Medulla oblongata (tissue), 1 donor: ENCODE results near the gene ALKBH7.
A peak's percentile ranks its signal among the peaks of the same experiment; 100 is the strongest.

Source experiments
- DNase-seq: peaks from one replicate; pipeline ENCODE4 v3.0.0-alpha.2; 2015; ENCODE audit errors: extremely low spot score

ALKBH7 gene

GRCh38 chr19:6364353-6364752 is 8.2 kb upstream of the ALKBH7 start:
- no peak for DNase-seq

- peak; percentile 98 for DNase-seq
Observed at GRCh38 chr19:6373096-6373812, 660 bp downstream of the ALKBH7 start.

- DNase-seq: no peak
Observed at GRCh38 chr19:6373813-6374108, 1.2 kb downstream of the ALKBH7 start.

GRCh38 chr19:6374161-6374709 is 1.6 kb downstream of the ALKBH7 start:
- no peak for DNase-seq

- DNase-seq: no peak
Observed at GRCh38 chr19:6374711-6375410, 2.3 kb downstream of the ALKBH7 start.

GRCh38 chr19:6375411-6376010 is 2.9 kb downstream of the ALKBH7 start, which contains the start of gene PSPN:
PSPN (minus strand) TSS chr19:6375933; CDS start chr19:6375849, 84 bp downstream.
- no peak for DNase-seq

GRCh38 chr19:6376512-6377190 is 4.1 kb downstream of the ALKBH7 start:
- DNase-seq: no peak

- DNase-seq: no peak
Observed at GRCh38 chr19:6378041-6378440, 5.4 kb downstream of the ALKBH7 start.

GRCh38 chr19:6378486-6378885 is 5.9 kb downstream of the ALKBH7 start:
- no peak for DNase-seq

GRCh38 chr19:6379744-6380143 is 7.2 kb downstream of the ALKBH7 start:
- DNase-seq: no peak

- no peak for DNase-seq
Observed at GRCh38 chr19:6381030-6381750, 8.6 kb downstream of the ALKBH7 start.

- DNase-seq: no peak
Observed at GRCh38 chr19:6383188-6383587, 10.6 kb downstream of the ALKBH7 start.

GRCh38 chr19:6384381-6384780 is 11.8 kb downstream of the ALKBH7 start:
- no peak for DNase-seq

- DNase-seq: no peak
Observed at GRCh38 chr19:6387372-6387771, 14.8 kb downstream of the ALKBH7 start.

GRCh38 chr19:6392221-6393073 is 19.9 kb downstream of the ALKBH7 start:
- DNase-seq: no peak

GRCh38 chr19:6393074-6393982 is 20.7 kb downstream of the ALKBH7 start, which contains the start of gene GTF2F1:
GTF2F1 (minus strand) TSS chr19:6393164; CDS start chr19:6392995, 169 bp downstream.
- DNase-seq: peak; percentile 97

GRCh38 chr19:6393983-6394412 is 21.4 kb downstream of the ALKBH7 start:
- DNase-seq: no peak

- DNase-seq: no peak
Observed at GRCh38 chr19:6394831-6395230, 22.2 kb downstream of the ALKBH7 start.

GRCh38 chr19:6396305-6396704 is 23.7 kb downstream of the ALKBH7 start:
- DNase-seq: no peak
